ENCODE data around the gene PMS1. TPM values are rescaled to one million over a fixed set of nuclear protein-coding genes. Genes with fewer than 3 reads are reported as not detected.

The PMS1 gene
- total RNA-seq, 2 donors from 2014 or later = 37.1 to 54.0 TPM

- no peaks in the 10 kb centered on the region for H3K27me3 Mint-ChIP-seq
- peaks cover 3% of the 10 kb centered on the region for H3K36me3 Mint-ChIP-seq
- peak overlapping the region; percentile 75 to 90 for H3K27ac Mint-ChIP-seq
- H3K4me1 Mint-ChIP-seq (ENCODE audit: low read depth in 2 of 2) = peaks cover 12 to 18% of the 10 kb centered on the region in 2 donors
- no peaks in the 10 kb centered on the region for H3K9me3 Mint-ChIP-seq
- peak overlapping the region; percentile 87 for H3K4me3 Mint-ChIP-seq
- ATAC-seq (peak; percentile 77 to 78), DNase-seq (ENCODE audit: low spot score) (no peak)
Observed at GRCh38 chr2:189791338-189792042, 7.2 kb downstream of the PMS1 start.

GRCh38 chr2:189794310-189794709 is 10.1 kb downstream of the PMS1 start:
- H3K4me1 Mint-ChIP-seq (ENCODE audit: low read depth in 2 of 2) = peaks cover 3 to 12% of the 10 kb centered on the region in 2 donors
- H3K36me3 Mint-ChIP-seq = peaks cover 6% of the 10 kb centered on the region
- H3K27me3 Mint-ChIP-seq = no peaks in the 10 kb centered on the region
- no peaks in the 10 kb centered on the region for H3K9me3 Mint-ChIP-seq
- no peak overlapping the region for H3K4me3 Mint-ChIP-seq
- DNase-seq (ENCODE audit: low spot score) (no peak), ATAC-seq (no peak)
- no peak overlapping the region for H3K27ac Mint-ChIP-seq

GRCh38 chr2:189797902-189798301 is 13.7 kb downstream of the PMS1 start:
- Mint-ChIP-seq H3K27ac (no peak overlapping the region), H3K4me1 (ENCODE audit: low read depth in 2 of 2) (peaks cover 3 to 9% of the 10 kb centered on the region in 2 donors), H3K27me3 (no peaks in the 10 kb centered on the region), H3K9me3 (no peaks in the 10 kb centered on the region), H3K36me3 (peaks cover 16% of the 10 kb centered on the region), H3K4me3 (no peak overlapping the region)
- DNase-seq (ENCODE audit: low spot score) (no peak), ATAC-seq (no peak)

- no peak for DNase-seq (ENCODE audit: low spot score)
- ATAC-seq = no peak
- Mint-ChIP-seq H3K4me1 (ENCODE audit: low read depth in 2 of 2) (peaks cover 3 to 9% of the 10 kb centered on the region in 2 donors), H3K27ac (no peak overlapping the region), H3K4me3 (no peak overlapping the region), H3K9me3 (no peaks in the 10 kb centered on the region), H3K27me3 (no peaks in the 10 kb centered on the region), H3K36me3 (peaks cover 16% of the 10 kb centered on the region)
Observed at GRCh38 chr2:189798312-189799029, 14.2 kb downstream of the PMS1 start.

GRCh38 chr2:189799030-189799331 is 14.7 kb downstream of the PMS1 start:
- H3K27me3 Mint-ChIP-seq = no peaks in the 10 kb centered on the region
- H3K27ac Mint-ChIP-seq = no peak overlapping the region
- no peaks in the 10 kb centered on the region for H3K9me3 Mint-ChIP-seq

GRCh38 chr2:189799531-189799930 is 15.3 kb downstream of the PMS1 start:
- DNase-seq (ENCODE audit: low spot score) (no peak), ATAC-seq (peak in 1 of 2 donors; percentile 20)
- Mint-ChIP-seq H3K4me3 (no peak overlapping the region), H3K4me1 (ENCODE audit: low read depth in 2 of 2) (peaks cover 3 to 9% of the 10 kb centered on the region in 2 donors), H3K27me3 (no peaks in the 10 kb centered on the region), H3K9me3 (no peaks in the 10 kb centered on the region), H3K27ac (no peak overlapping the region), H3K36me3 (peaks cover 16% of the 10 kb centered on the region)

More at GRCh38 chr2:189799030-189799331, 14.7 kb downstream of the PMS1 start:
- ATAC-seq (no peak), DNase-seq (ENCODE audit: low spot score) (no peak)
- Mint-ChIP-seq H3K4me3 (no peak overlapping the region), H3K36me3 (peaks cover 16% of the 10 kb centered on the region), H3K4me1 (ENCODE audit: low read depth in 2 of 2) (peaks cover 3 to 9% of the 10 kb centered on the region in 2 donors)

GRCh38 chr2:189802396-189802912 is 18.2 kb downstream of the PMS1 start:
- peaks cover 9% of the 10 kb centered on the region for H3K36me3 Mint-ChIP-seq
- H3K4me3 Mint-ChIP-seq = no peak overlapping the region
- peaks cover 3 to 9% of the 10 kb centered on the region in 2 donors for H3K4me1 Mint-ChIP-seq (ENCODE audit: low read depth in 2 of 2)
- ATAC-seq (no peak), DNase-seq (ENCODE audit: low spot score) (no peak)
- no peaks in the 10 kb centered on the region for H3K27me3 Mint-ChIP-seq
- H3K27ac Mint-ChIP-seq = peak overlapping the region in 1 of 2 donors; percentile 8
- H3K9me3 Mint-ChIP-seq = no peaks in the 10 kb centered on the region

GRCh38 chr2:189803431-189803830 is 19.2 kb downstream of the PMS1 start:
- Mint-ChIP-seq H3K27me3 (no peaks in the 10 kb centered on the region), H3K4me3 (no peak overlapping the region), H3K4me1 (ENCODE audit: low read depth in 2 of 2) (peaks cover 3 to 9% of the 10 kb centered on the region in 2 donors), H3K27ac (no peak overlapping the region), H3K36me3 (peaks cover 9% of the 10 kb centered on the region), H3K9me3 (no peaks in the 10 kb centered on the region)
- DNase-seq (ENCODE audit: low spot score) (no peak), ATAC-seq (no peak)

- H3K36me3 Mint-ChIP-seq = peaks cover 16% of the 10 kb centered on the region
- peak overlapping the region in 1 of 2 donors; percentile 22 for H3K27ac Mint-ChIP-seq
- H3K4me1 Mint-ChIP-seq (ENCODE audit: low read depth in 2 of 2) = peaks cover 3 to 13% of the 10 kb centered on the region in 2 donors
- peak overlapping the region; percentile 30 for H3K4me3 Mint-ChIP-seq
- DNase-seq (ENCODE audit: low spot score) = no peak
- H3K9me3 Mint-ChIP-seq = no peaks in the 10 kb centered on the region
- ATAC-seq = no peak
- no peaks in the 10 kb centered on the region for H3K27me3 Mint-ChIP-seq
Observed at GRCh38 chr2:189818249-189819038, 34.2 kb downstream of the PMS1 start.

- no peak for ATAC-seq
- Mint-ChIP-seq H3K36me3 (peaks cover 16% of the 10 kb centered on the region), H3K4me1 (ENCODE audit: low read depth in 2 of 2) (peaks cover 3 to 13% of the 10 kb centered on the region in 2 donors), H3K27me3 (no peaks in the 10 kb centered on the region), H3K9me3 (no peaks in the 10 kb centered on the region), H3K27ac (peak overlapping the region in 1 of 2 donors; percentile 22), H3K4me3 (no peak overlapping the region)
- no peak for DNase-seq (ENCODE audit: low spot score)
Observed at GRCh38 chr2:189819297-189819704, 35.1 kb downstream of the PMS1 start.

GRCh38 chr2:189821953-189822748 is 37.9 kb downstream of the PMS1 start:
- H3K9me3 Mint-ChIP-seq = no peaks in the 10 kb centered on the region
- ATAC-seq (no peak), DNase-seq (ENCODE audit: low spot score) (no peak)
- no peak overlapping the region for H3K27ac Mint-ChIP-seq
- no peaks in the 10 kb centered on the region for H3K27me3 Mint-ChIP-seq
- no peak overlapping the region for H3K4me3 Mint-ChIP-seq
- peaks cover 3 to 13% of the 10 kb centered on the region in 2 donors for H3K4me1 Mint-ChIP-seq (ENCODE audit: low read depth in 2 of 2)
- H3K36me3 Mint-ChIP-seq = peaks cover 21% of the 10 kb centered on the region

GRCh38 chr2:189824694-189825396 is 40.6 kb downstream of the PMS1 start:
- H3K27me3 Mint-ChIP-seq = no peaks in the 10 kb centered on the region
- no peaks in the 10 kb centered on the region for H3K9me3 Mint-ChIP-seq
- DNase-seq (ENCODE audit: low spot score) = no peak
- H3K4me1 Mint-ChIP-seq (ENCODE audit: low read depth in 2 of 2) = no peaks in the 10 kb centered on the region
- peaks cover 10% of the 10 kb centered on the region for H3K36me3 Mint-ChIP-seq
- no peak overlapping the region for H3K27ac Mint-ChIP-seq
- no peak overlapping the region for H3K4me3 Mint-ChIP-seq
- ATAC-seq = no peak
